ENCODE results near the gene HOXB5.

Gene HOXB5

DNA sequence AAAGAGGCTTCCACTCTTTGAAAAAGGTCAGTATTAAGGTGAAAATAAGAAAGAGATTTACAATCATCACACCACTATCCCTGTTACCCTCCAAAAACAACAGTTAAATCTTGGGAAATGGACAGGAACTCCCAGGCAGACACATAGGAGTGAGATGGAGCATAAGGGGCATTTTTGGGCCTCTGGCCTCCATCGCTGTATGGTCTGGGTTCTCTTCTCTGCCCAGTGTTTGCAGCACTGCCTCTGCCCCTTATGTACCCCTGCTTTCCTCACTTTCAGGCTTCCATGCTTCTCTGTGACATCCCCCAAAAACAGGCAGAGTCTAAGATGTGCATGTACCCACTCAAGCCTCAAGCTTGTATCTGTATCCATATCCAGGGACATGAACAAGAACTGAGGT is 48.0 kb downstream of the HOXB5 start:
- no peak overlapping the region for H3K27ac ChIP-seq (ENCODE audit: low read length)
- H3K9ac ChIP-seq (ENCODE audit: low read length) = no peak overlapping the region
- no peaks in the 10 kb centered on the region for H3K9me3 ChIP-seq (ENCODE audit: insufficient read depth, low read length)
- H3K4me2 ChIP-seq (ENCODE audit: low read length) = peak overlapping the region; percentile 69
- peaks cover 46% of the 10 kb centered on the region for H3K79me2 ChIP-seq (ENCODE audit: low read length)
- H3K4me3 ChIP-seq (ENCODE audit: low read length) = no peak overlapping the region
- H3K27me3 ChIP-seq (ENCODE audit: low read depth, low read length) = no peaks in the 10 kb centered on the region
- no peaks in the 10 kb centered on the region for H4K20me1 ChIP-seq (ENCODE audit: insufficient read depth, low read length)
- H3K4me1 ChIP-seq (ENCODE audit: low read length) = peaks cover 19% of the 10 kb centered on the region
- no peak overlapping the region for H2AFZ ChIP-seq (ENCODE audit: low read depth, low read length)
- TF ChIP-seq, protein P1, sequence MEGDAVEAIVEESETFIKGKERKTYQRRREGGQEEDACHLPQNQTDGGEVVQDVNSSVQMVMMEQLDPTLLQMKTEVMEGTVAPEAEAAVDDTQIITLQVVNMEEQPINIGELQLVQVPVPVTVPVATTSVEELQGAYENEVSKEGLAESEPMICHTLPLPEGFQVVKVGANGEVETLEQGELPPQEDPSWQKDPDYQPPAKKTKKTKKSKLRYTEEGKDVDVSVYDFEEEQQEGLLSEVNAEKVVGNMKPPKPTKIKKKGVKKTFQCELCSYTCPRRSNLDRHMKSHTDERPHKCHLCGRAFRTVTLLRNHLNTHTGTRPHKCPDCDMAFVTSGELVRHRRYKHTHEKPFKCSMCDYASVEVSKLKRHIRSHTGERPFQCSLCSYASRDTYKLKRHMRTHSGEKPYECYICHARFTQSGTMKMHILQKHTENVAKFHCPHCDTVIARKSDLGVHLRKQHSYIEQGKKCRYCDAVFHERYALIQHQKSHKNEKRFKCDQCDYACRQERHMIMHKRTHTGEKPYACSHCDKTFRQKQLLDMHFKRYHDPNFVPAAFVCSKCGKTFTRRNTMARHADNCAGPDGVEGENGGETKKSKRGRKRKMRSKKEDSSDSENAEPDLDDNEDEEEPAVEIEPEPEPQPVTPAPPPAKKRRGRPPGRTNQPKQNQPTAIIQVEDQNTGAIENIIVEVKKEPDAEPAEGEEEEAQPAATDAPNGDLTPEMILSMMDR (IDR thresholded peaks at IDR 0.05; ENCODE audit: low read depth, low read length) = no peak
- no peak for TF ChIP-seq EZH2phosphoT487 (IDR thresholded peaks at IDR 0.05; ENCODE audit: low read depth)
- peaks cover 17% of the 10 kb centered on the region for H3K36me3 ChIP-seq (replicated peaks; ENCODE audit: low read depth, low read length)

DNA sequence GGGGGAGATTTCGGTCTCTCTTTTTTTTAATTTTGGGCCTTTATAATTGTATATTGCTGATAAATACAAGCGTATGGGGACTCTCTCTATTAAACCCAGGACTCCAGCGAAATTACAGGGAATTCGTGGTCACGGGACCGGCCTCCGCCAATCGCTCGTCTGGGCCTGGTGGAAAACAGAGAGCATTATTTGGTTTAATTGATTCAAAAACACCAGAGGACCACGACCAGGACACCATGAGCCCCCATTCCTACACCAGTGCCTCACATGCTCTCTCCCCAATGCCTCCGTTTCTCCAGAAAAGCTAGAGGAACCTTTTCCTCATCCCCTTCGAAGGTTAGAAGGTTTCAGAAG is 48.6 kb downstream of the HOXB5 start, which contains the start of gene HOXB2:
Gene HOXB2, minus strand, starts transcription at position 88 of the 354 bp plus-strand sequence. CDS start 198 bp downstream, outside the sequence.
- TF ChIP-seq, protein P1 (IDR thresholded peaks at IDR 0.05; ENCODE audit: low read depth, low read length) = no peak
- no peak for TF ChIP-seq EZH2phosphoT487 (IDR thresholded peaks at IDR 0.05; ENCODE audit: low read depth)
- Histone ChIP-seq H3K36me3 (replicated peaks; ENCODE audit: low read depth, low read length) (peaks cover 12% of the 10 kb centered on the region), H3K4me3 (ENCODE audit: low read length) (peak within 1 kb of the TSS; percentile 90), H3K9me3 (ENCODE audit: insufficient read depth, low read length) (no peaks in the 10 kb centered on the region), H3K9ac (ENCODE audit: low read length) (peak within 1 kb of the TSS; percentile 98), H3K79me2 (ENCODE audit: low read length) (peaks cover 45% of the 10 kb centered on the region), H3K27me3 (ENCODE audit: low read depth, low read length) (no peaks in the 10 kb centered on the region), H3K27ac (ENCODE audit: low read length) (peak within 1 kb of the TSS; percentile 88), H3K4me1 (ENCODE audit: low read length) (peaks cover 19% of the 10 kb centered on the region), H2AFZ (ENCODE audit: low read depth, low read length) (no peak within 1 kb of the TSS), H4K20me1 (ENCODE audit: insufficient read depth, low read length) (no peaks in the 10 kb centered on the region), H3K4me2 (ENCODE audit: low read length) (peak within 1 kb of the TSS; percentile 69)

DNA sequence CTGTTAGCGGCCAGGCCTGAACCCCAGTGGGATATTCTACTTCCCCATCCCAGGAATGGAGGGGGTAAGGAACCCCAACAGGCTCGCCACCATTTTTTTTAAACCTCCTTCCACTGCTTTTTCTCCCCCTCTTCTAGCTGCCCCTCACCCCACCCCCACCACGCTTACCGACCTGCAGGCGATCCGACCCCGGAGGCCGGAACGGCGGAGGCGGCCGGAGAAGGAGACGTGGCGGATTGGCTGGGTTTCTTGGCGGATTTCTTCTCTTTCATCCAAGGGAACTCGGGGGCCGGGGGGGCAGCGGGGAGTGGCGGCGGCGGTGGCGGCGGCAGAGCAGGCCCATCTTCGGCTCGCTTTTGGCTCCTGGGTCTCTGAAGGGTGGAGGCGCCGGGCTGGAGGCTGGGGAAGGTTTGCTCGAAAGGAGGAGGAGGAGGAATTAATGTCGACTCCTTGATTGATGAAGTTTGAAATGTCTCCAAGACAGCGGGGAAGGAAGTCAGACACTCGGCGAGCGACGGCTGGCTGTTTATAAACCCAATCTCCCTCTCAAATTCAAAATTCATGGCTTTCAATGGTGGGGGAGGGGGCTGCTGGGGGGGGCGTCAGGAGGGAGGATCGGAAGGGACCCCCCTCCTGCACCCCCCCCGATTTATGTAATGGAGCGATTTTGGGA is 49.1 kb downstream of the HOXB5 start:
- peak overlapping the region; percentile 88 for H3K27ac ChIP-seq (ENCODE audit: low read length)
- H3K79me2 ChIP-seq (ENCODE audit: low read length) = peaks cover 42% of the 10 kb centered on the region
- no peaks in the 10 kb centered on the region for H3K9me3 ChIP-seq (ENCODE audit: insufficient read depth, low read length)
- H4K20me1 ChIP-seq (ENCODE audit: insufficient read depth, low read length) = no peaks in the 10 kb centered on the region
- peak overlapping the region; percentile 98 for H3K9ac ChIP-seq (ENCODE audit: low read length)
- H3K4me3 ChIP-seq (ENCODE audit: low read length) = peak overlapping the region; percentile 90
- H3K27me3 ChIP-seq (ENCODE audit: low read depth, low read length) = no peaks in the 10 kb centered on the region
- no peak overlapping the region for H2AFZ ChIP-seq (ENCODE audit: low read depth, low read length)
- peak overlapping the region; percentile 69 for H3K4me2 ChIP-seq (ENCODE audit: low read length)
- peaks cover 19% of the 10 kb centered on the region for H3K4me1 ChIP-seq (ENCODE audit: low read length)
- peaks cover 7% of the 10 kb centered on the region for H3K36me3 ChIP-seq (replicated peaks; ENCODE audit: low read depth, low read length)
- TF ChIP-seq, protein P1 (IDR thresholded peaks at IDR 0.05; ENCODE audit: low read depth, low read length) = no peak
- TF ChIP-seq EZH2phosphoT487 (IDR thresholded peaks at IDR 0.05; ENCODE audit: low read depth) = no peak

DNA sequence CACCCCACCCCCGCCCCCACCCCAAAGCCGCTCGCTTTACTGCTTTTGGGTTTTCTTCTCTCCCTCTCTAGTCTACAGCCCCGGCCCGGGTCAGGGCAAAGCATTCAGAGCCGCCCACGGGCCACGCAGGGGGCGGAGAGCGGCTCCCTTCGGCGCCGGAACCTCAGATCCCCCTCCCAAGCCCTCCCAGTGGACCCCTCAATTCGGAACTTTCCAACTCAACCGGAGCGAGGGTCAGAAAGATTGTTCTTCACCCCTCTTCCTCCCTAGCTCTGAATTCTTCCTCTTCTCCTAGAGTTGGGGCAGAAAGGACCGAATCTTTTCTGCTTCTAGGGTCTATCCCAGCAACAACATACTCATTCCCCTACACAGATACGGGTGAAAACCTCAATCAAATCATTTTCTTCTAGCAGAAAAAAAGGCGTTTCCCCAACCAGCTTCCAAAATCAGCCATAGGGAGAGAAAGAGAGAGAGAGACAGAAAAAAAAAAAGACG is 49.7 kb downstream of the HOXB5 start:
- no peaks in the 10 kb centered on the region for H3K9me3 ChIP-seq (ENCODE audit: insufficient read depth, low read length)
- TF ChIP-seq, protein P1 (IDR thresholded peaks at IDR 0.05; ENCODE audit: low read depth, low read length) = no peak
- TF ChIP-seq EZH2phosphoT487 (IDR thresholded peaks at IDR 0.05; ENCODE audit: low read depth) = no peak
- H3K4me3 ChIP-seq (ENCODE audit: low read length) = peak overlapping the region; percentile 90
- peak overlapping the region; percentile 98 for H3K9ac ChIP-seq (ENCODE audit: low read length)
- H3K4me2 ChIP-seq (ENCODE audit: low read length) = peak overlapping the region; percentile 69
- no peak overlapping the region for H2AFZ ChIP-seq (ENCODE audit: low read depth, low read length)
- H4K20me1 ChIP-seq (ENCODE audit: insufficient read depth, low read length) = no peaks in the 10 kb centered on the region
- H3K36me3 ChIP-seq (replicated peaks; ENCODE audit: low read depth, low read length) = peaks cover 7% of the 10 kb centered on the region
- peak overlapping the region; percentile 88 for H3K27ac ChIP-seq (ENCODE audit: low read length)
- no peaks in the 10 kb centered on the region for H3K27me3 ChIP-seq (ENCODE audit: low read depth, low read length)
- H3K4me1 ChIP-seq (ENCODE audit: low read length) = peaks cover 19% of the 10 kb centered on the region
- peaks cover 42% of the 10 kb centered on the region for H3K79me2 ChIP-seq (ENCODE audit: low read length)
